ENCODE results near the gene TSEN2.

GRCh38 chr3:12455740-12456139, 28.5 kb upstream of the TSEN2 start:
- TF ChIP-seq CTCF (IDR thresholded peaks at IDR 0.05) (no peak), POLR2A (IDR thresholded peaks at IDR 0.05) (no peak)
